HEK293 (cell line): ENCODE results near the gene RORC.

Experiments used
- FEZF1 ChIP-seq: fragments of 450-650 bp; formaldehyde crosslinking; IDR thresholded peaks from 2 replicates; pipeline ENCODE4 v1.5.1; 2016; ENCODE audit warnings: missing biosample characterization, missing genetic modification characterization
- KLF1 ChIP-seq: fragments of 450-650 bp; formaldehyde crosslinking; IDR thresholded peaks from 2 replicates; pipeline ENCODE4 v1.5.1; 2016; ENCODE audit warnings: missing biosample characterization, missing genetic modification characterization
- KLF16 ChIP-seq: fragments of 450-650 bp; formaldehyde crosslinking; IDR thresholded peaks from 2 replicates; pipeline ENCODE4 v1.5.1; 2017; ENCODE audit warnings: missing biosample characterization, missing genetic modification characterization
- MYNN ChIP-seq: fragments of 450-650 bp; formaldehyde crosslinking; IDR thresholded peaks from 2 replicates; pipeline ENCODE4 v1.5.1; 2016; ENCODE audit warnings: missing biosample characterization, missing genetic modification characterization, borderline replicate concordance
- SETDB1 ChIP-seq: IDR thresholded peaks from one replicate; pipeline ENCODE4 v1.6.1; 2017; ENCODE audit warnings: mild to moderate bottlenecking, low read length, moderate library complexity, mixed read lengths; ENCODE audit not compliant: insufficient read length
- SP3 ChIP-seq: fragments of 450-650 bp; formaldehyde crosslinking; IDR thresholded peaks from 2 replicates; pipeline ENCODE4 v1.5.1; 2016; ENCODE audit warnings: missing biosample characterization, missing genetic modification characterization
- SP7 ChIP-seq: fragments of 450-650 bp; formaldehyde crosslinking; IDR thresholded peaks from 2 replicates; pipeline ENCODE4 v1.5.1; 2016; ENCODE audit warnings: missing biosample characterization, missing genetic modification characterization
- TCF7L2 ChIP-seq: IDR thresholded peaks from 2 replicates; pipeline ENCODE4 v1.6.1; 2011; ENCODE audit warnings: low read depth, mild to moderate bottlenecking, inconsistent platforms, low read length, moderate library complexity, borderline replicate concordance
- ZNF2 ChIP-seq: fragments of 450-650 bp; formaldehyde crosslinking; IDR thresholded peaks from 2 replicates; pipeline ENCODE4 v1.5.1; 2016; ENCODE audit warnings: missing biosample characterization, missing genetic modification characterization
- ZNF24 ChIP-seq: fragments of 450-650 bp; formaldehyde crosslinking; IDR thresholded peaks from 2 replicates; pipeline ENCODE4 v1.5.1; 2016; ENCODE audit warnings: missing biosample characterization, missing genetic modification characterization
- ZNF248 ChIP-seq: fragments of 450-650 bp; formaldehyde crosslinking; IDR thresholded peaks from 2 replicates; pipeline ENCODE4 v1.5.1; 2017; ENCODE audit warnings: missing biosample characterization, missing genetic modification characterization
- ZNF311 ChIP-seq: fragments of 450-650 bp; formaldehyde crosslinking; IDR thresholded peaks from 2 replicates; pipeline ENCODE4 v1.5.1; 2017; ENCODE audit warnings: missing biosample characterization, missing genetic modification characterization, borderline replicate concordance
- ZNF37A ChIP-seq: fragments of 450-650 bp; IDR thresholded peaks from 2 replicates; pipeline ENCODE4 v1.5.1; 2018; ENCODE audit warnings: missing biosample characterization, missing genetic modification characterization
- ZNF391 ChIP-seq: fragments of 450-650 bp; formaldehyde crosslinking; IDR thresholded peaks from 2 replicates; pipeline ENCODE4 v1.5.1; 2016; ENCODE audit warnings: low read depth, missing biosample characterization, missing genetic modification characterization, borderline replicate concordance
- ZNF423 ChIP-seq: fragments of 450-650 bp; formaldehyde crosslinking; IDR thresholded peaks from 2 replicates; pipeline ENCODE4 v1.5.1; 2016; ENCODE audit warnings: missing biosample characterization, missing genetic modification characterization
- ZNF473 ChIP-seq: fragments of 450-650 bp; formaldehyde crosslinking; IDR thresholded peaks from 2 replicates; pipeline ENCODE4 v1.5.1; 2017; ENCODE audit warnings: missing biosample characterization, missing genetic modification characterization
- ZNF571 ChIP-seq: fragments of 450-650 bp; formaldehyde crosslinking; IDR thresholded peaks from 2 replicates; pipeline ENCODE4 v1.5.0; 2017; ENCODE audit warnings: missing biosample characterization, missing genetic modification characterization
- ZNF585B ChIP-seq: fragments of 450-650 bp; formaldehyde crosslinking; IDR thresholded peaks from 2 replicates; pipeline ENCODE4 v1.5.1; 2016; ENCODE audit warnings: missing biosample characterization, missing genetic modification characterization
- ZNF629 ChIP-seq: fragments of 450-650 bp; formaldehyde crosslinking; IDR thresholded peaks from 2 replicates; pipeline ENCODE4 v1.5.1; 2017; ENCODE audit warnings: missing biosample characterization, missing genetic modification characterization
- ZNF747 ChIP-seq: fragments of 450-650 bp; formaldehyde crosslinking; IDR thresholded peaks from 2 replicates; pipeline ENCODE4 v1.5.1; 2016; ENCODE audit warnings: missing biosample characterization, missing genetic modification characterization
- ZNF785 ChIP-seq: fragments of 450-650 bp; formaldehyde crosslinking; IDR thresholded peaks from 2 replicates; pipeline ENCODE4 v1.5.1; 2016; ENCODE audit warnings: missing biosample characterization, missing genetic modification characterization
- ZNF791 ChIP-seq: fragments of 450-650 bp; formaldehyde crosslinking; IDR thresholded peaks from 2 replicates; pipeline ENCODE4 v1.5.1; 2016; ENCODE audit warnings: missing biosample characterization, missing genetic modification characterization
- ZXDB ChIP-seq: fragments of 450-650 bp; formaldehyde crosslinking; IDR thresholded peaks from 2 replicates; pipeline ENCODE4 v1.5.1; 2016; ENCODE audit warnings: missing biosample characterization, missing genetic modification characterization
- TF ChIP-seq, protein P1 (sequence below): fragments of 450-650 bp; formaldehyde crosslinking; IDR thresholded peaks from 2 replicates; pipeline ENCODE4 v1.5.1; 2016; ENCODE audit warnings: missing biosample characterization, missing genetic modification characterization, borderline replicate concordance
- TF ChIP-seq, protein P2 (sequence below): fragments of 450-650 bp; formaldehyde crosslinking; IDR thresholded peaks from 2 replicates; pipeline ENCODE4 v1.5.1; 2016; ENCODE audit warnings: missing biosample characterization, missing genetic modification characterization, low read depth
- TF ChIP-seq, protein P3 (sequence below): fragments of 450-650 bp; formaldehyde crosslinking; IDR thresholded peaks from 2 replicates; pipeline ENCODE4 v1.5.1; 2016; ENCODE audit warnings: missing biosample characterization, missing genetic modification characterization
- TF ChIP-seq, protein P4 (sequence below): fragments of 450-650 bp; formaldehyde crosslinking; IDR thresholded peaks from 2 replicates; pipeline ENCODE4 v1.5.0; 2017; ENCODE audit warnings: missing biosample characterization, missing genetic modification characterization, borderline replicate concordance
- TF ChIP-seq, protein P5 (sequence below): fragments of 450-650 bp; formaldehyde crosslinking; IDR thresholded peaks from 2 replicates; pipeline ENCODE4 v1.5.1; 2016; ENCODE audit warnings: missing biosample characterization, missing genetic modification characterization

The RORC gene

DNA sequence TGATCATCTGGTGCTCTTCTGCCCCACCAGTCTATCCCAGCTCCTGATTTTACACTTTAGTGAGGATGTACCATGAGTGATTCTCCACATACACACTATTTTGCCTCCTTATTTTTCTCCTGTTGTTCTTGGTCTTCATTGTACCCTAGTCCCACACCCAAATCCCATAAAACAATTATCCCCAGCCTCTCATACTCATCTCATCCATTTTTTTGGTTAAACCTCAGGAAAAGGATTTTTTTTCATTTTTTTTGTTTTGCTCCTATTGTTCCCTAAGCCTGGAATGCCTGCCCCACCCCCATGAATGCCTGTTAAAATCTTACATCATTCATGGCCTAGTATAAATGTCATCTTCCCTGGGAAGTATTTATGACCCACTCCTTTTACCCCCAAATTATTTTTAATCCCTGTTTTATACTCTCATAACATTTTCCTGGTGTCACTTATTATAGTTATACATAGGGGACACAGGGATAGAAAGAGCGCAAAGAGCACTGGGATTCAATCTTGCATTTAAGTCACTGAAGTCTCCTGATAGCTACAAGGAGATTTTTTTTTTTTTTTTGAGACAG lies 21.5 kb downstream of the RORC start (continued):
- TF ChIP-seq, protein P1, sequence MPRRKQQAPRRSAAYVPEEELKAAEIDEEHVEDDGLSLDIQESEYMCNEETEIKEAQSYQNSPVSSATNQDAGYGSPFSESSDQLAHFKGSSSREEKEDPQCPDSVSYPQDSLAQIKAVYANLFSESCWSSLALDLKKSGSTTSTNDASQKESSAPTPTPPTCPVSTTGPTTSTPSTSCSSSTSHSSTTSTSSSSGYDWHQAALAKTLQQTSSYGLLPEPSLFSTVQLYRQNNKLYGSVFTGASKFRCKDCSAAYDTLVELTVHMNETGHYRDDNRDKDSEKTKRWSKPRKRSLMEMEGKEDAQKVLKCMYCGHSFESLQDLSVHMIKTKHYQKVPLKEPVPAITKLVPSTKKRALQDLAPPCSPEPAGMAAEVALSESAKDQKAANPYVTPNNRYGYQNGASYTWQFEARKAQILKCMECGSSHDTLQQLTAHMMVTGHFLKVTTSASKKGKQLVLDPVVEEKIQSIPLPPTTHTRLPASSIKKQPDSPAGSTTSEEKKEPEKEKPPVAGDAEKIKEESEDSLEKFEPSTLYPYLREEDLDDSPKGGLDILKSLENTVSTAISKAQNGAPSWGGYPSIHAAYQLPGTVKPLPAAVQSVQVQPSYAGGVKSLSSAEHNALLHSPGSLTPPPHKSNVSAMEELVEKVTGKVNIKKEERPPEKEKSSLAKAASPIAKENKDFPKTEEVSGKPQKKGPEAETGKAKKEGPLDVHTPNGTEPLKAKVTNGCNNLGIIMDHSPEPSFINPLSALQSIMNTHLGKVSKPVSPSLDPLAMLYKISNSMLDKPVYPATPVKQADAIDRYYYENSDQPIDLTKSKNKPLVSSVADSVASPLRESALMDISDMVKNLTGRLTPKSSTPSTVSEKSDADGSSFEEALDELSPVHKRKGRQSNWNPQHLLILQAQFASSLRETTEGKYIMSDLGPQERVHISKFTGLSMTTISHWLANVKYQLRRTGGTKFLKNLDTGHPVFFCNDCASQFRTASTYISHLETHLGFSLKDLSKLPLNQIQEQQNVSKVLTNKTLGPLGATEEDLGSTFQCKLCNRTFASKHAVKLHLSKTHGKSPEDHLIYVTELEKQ (tag by site-specific recombination), result no peak
- TF ChIP-seq ZNF791 (tag by site-specific recombination) (no peak), ZNF473 (tag by site-specific recombination) (no peak), ZNF37A (tag by site-specific recombination) (no peak), ZNF423 (tag by site-specific recombination) (no peak), TCF7L2 (no peak), ZNF629 (tag by site-specific recombination) (peak; percentile 68), SP3 (tag by site-specific recombination) (no peak), ZNF2 (tag by site-specific recombination) (no peak), FEZF1 (tag by site-specific recombination) (no peak), ZNF785 (no peak), ZNF571 (tag by site-specific recombination) (no peak), ZXDB (tag by site-specific recombination) (no peak), SETDB1 (no peak), SP7 (tag by site-specific recombination) (peak; percentile 94), ZNF24 (tag by site-specific recombination) (no peak), ZNF747 (no peak), ZNF585B (tag by site-specific recombination) (no peak), ZNF248 (tag by site-specific recombination) (no peak), KLF16 (tag by site-specific recombination) (peak; percentile 60), ZNF391 (0 out of 2 replicates have a peak, but pooled peaks have one; percentile 48), KLF1 (tag by site-specific recombination) (no peak), MYNN (tag by site-specific recombination) (no peak), ZNF311 (no peak)
- TF ChIP-seq, protein P2, sequence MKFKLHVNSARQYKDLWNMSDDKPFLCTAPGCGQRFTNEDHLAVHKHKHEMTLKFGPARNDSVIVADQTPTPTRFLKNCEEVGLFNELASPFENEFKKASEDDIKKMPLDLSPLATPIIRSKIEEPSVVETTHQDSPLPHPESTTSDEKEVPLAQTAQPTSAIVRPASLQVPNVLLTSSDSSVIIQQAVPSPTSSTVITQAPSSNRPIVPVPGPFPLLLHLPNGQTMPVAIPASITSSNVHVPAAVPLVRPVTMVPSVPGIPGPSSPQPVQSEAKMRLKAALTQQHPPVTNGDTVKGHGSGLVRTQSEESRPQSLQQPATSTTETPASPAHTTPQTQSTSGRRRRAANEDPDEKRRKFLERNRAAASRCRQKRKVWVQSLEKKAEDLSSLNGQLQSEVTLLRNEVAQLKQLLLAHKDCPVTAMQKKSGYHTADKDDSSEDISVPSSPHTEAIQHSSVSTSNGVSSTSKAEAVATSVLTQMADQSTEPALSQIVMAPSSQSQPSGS (tag by site-specific recombination), result peak; percentile 55
- TF ChIP-seq, protein P3, sequence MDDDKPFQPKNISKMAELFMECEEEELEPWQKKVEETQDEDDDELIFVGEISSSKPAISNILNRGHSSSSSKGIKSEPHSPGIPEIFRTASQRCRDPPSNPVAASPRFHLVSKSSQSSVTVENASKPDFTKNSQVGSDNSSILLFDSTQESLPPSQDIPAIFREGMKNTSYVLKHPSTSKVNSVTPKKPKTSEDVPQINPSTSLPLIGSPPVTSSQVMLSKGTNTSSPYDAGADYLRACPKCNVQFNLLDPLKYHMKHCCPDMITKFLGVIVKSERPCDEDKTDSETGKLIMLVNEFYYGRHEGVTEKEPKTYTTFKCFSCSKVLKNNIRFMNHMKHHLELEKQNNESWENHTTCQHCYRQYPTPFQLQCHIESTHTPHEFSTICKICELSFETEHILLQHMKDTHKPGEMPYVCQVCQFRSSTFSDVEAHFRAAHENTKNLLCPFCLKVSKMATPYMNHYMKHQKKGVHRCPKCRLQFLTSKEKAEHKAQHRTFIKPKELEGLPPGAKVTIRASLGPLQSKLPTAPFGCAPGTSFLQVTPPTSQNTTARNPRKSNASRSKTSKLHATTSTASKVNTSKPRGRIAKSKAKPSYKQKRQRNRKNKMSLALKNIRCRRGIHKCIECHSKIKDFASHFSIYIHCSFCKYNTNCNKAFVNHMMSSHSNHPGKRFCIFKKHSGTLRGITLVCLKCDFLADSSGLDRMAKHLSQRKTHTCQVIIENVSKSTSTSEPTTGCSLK (tag by site-specific recombination), result no peak
- TF ChIP-seq, protein P4, sequence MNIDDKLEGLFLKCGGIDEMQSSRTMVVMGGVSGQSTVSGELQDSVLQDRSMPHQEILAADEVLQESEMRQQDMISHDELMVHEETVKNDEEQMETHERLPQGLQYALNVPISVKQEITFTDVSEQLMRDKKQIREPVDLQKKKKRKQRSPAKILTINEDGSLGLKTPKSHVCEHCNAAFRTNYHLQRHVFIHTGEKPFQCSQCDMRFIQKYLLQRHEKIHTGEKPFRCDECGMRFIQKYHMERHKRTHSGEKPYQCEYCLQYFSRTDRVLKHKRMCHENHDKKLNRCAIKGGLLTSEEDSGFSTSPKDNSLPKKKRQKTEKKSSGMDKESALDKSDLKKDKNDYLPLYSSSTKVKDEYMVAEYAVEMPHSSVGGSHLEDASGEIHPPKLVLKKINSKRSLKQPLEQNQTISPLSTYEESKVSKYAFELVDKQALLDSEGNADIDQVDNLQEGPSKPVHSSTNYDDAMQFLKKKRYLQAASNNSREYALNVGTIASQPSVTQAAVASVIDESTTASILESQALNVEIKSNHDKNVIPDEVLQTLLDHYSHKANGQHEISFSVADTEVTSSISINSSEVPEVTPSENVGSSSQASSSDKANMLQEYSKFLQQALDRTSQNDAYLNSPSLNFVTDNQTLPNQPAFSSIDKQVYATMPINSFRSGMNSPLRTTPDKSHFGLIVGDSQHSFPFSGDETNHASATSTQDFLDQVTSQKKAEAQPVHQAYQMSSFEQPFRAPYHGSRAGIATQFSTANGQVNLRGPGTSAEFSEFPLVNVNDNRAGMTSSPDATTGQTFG, result no peak
- TF ChIP-seq, protein P5, sequence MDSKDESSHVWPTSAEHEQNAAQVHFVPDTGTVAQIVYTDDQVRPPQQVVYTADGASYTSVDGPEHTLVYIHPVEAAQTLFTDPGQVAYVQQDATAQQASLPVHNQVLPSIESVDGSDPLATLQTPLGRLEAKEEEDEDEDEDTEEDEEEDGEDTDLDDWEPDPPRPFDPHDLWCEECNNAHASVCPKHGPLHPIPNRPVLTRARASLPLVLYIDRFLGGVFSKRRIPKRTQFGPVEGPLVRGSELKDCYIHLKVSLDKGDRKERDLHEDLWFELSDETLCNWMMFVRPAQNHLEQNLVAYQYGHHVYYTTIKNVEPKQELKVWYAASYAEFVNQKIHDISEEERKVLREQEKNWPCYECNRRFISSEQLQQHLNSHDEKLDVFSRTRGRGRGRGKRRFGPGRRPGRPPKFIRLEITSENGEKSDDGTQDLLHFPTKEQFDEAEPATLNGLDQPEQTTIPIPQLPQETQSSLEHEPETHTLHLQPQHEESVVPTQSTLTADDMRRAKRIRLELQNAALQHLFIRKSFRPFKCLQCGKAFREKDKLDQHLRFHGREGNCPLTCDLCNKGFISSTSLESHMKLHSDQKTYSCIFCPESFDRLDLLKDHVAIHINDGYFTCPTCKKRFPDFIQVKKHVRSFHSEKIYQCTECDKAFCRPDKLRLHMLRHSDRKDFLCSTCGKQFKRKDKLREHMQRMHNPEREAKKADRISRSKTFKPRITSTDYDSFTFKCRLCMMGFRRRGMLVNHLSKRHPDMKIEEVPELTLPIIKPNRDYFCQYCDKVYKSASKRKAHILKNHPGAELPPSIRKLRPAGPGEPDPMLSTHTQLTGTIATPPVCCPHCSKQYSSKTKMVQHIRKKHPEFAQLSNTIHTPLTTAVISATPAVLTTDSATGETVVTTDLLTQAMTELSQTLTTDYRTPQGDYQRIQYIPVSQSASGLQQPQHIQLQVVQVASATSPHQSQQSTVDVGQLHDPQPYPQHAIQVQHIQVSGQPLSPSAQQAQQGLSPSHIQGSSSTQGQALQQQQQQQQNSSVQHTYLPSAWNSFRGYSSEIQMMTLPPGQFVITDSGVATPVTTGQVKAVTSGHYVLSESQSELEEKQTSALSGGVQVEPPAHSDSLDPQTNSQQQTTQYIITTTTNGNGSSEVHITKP (tag by site-specific recombination), result peak; percentile 97
